NCI-H2081 treated with DMSO at 0.1 percent for 48 hours (cell line): ENCODE results near the gene WDR45B.
"Not testable (repeated sequence)": the region's sequence is repeated elsewhere in the genome, so short reads cannot be mapped to it uniquely, and the experiment has no call there.

Experiments used
- DNase-seq: peaks from one replicate; lab custom pipeline; 2025; lab: John Stamatoyannopoulos, UW

The WDR45B gene

GRCh38 chr17:82582709-82583108, 65.5 kb downstream of the WDR45B start:
- DNase-seq, result no peak

DNA sequence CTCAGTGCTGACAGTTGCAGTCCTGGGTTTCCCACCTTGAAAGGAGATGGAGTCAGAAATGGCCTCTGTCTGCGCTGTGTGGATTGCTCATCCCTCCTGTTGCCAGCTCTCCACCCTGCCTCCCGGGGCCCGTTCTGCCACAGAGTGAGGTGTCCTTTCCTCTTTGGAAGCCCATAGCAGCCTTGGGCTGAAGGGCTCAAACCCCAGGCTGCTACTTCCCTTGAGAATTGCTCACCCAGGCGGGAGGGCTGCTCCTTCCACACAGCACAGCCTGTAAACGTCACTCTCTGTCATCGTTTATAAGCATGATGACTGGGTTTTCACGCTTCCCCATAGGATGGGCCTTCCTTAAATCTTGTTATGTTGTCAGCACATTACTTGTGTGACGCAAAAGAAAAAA, 66.0 kb downstream of the WDR45B start:
- no peak for DNase-seq

- not testable (repeated sequence) for DNase-seq
These were observed 68.3 kb downstream of the WDR45B start for GRCh38 chr17:82579969-82580368.

DNA sequence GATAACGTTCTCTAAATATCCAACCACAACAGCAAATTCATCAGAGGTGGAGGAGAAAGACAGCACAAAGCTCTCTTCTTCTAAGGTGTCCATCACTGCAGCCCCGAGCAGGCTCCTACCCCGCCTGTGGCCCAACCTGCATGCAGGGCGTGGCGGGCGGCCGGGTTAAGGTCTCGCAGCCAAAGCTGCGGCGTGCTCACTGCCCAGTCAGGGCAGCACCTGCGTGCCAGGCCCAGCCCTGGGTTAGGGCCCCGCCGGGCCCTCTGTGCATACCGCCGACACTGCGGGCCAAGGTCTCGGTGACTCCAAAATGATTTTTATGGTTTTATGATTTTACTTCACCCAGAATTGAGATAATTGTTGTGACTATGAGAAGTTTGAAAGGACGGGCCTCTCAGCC, 70.9 kb downstream of the WDR45B start:
- DNase-seq, result no peak

DNA sequence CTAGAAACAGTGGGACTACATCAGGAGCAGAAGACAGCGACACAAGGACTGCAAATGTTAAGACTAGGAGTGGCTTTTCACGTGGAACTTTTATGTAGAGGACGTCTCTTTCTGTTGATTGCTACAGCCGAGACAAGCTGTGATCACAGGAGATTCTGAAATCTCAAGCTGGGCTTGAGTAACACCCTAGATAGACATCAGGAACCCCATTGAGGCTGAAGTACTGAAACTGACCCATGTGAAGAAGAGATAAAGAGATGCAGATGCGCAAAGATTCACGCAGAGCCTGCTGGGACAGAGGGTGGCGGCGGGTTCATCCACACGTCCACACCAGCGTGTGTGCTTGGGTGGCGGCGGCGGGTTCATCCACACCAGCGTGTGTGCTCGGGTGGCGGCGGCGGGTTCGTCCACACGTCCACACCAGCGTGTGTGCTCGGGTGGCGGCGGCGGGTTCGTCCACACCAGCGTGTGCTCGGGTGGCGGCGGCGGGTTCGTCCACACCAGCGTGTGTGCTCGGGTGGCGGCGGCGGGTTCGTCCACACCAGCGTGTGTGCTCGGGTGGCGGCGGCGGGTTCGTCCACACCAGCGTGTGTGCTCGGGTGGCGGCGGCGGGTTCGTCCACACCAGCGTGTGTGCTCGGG, 72.5 kb downstream of the WDR45B start:
- not testable (repeated sequence) for DNase-seq

GRCh38 chr17:82574041-82574440, 74.2 kb downstream of the WDR45B start:
- no peak for DNase-seq

DNA sequence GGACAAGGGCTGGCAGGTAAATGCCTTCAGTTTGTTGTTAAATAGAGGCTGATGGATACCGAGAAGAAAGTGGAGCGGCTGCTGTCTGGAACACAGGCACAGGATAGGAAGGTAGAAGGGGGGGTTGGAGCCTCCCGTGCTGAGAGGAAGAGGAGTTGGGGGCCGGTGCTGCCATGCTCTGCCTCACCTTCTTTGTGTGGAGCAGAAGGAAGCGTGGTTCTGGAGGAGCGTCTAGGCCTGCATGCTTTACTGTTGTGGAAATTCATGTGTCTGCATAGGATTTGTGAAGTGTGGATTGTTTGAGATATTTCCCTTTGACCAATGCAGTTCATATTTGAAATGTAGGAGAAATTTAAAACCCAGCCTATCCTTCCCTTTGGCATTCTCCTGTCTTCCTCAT, 76.4 kb downstream of the WDR45B start:
- no peak for DNase-seq

GRCh38 chr17:82570277-82570676, 78.0 kb downstream of the WDR45B start:
- no peak for DNase-seq

- no peak for DNase-seq
These were observed 78.6 kb downstream of the WDR45B start for GRCh38 chr17:82569621-82570020.

DNA sequence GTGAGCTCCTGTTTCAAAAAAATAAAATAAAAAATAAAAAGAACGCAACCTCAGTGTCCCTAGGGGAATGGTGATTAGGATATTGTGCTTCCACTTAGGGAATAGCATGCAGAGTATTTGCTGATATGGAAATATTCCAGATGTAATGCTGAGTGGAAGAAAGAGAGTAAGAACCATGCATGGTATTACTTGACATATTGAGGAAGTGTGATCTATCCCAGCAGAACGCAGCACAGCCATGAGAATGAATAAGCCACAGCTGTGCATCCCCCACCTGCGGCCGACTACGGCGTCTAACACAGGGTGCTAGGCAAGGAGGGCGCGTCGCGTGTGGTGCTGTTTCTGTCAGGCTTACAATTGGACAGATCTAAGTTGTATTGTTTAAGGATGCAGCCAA, 79.2 kb downstream of the WDR45B start:
- no peak for DNase-seq

DNA sequence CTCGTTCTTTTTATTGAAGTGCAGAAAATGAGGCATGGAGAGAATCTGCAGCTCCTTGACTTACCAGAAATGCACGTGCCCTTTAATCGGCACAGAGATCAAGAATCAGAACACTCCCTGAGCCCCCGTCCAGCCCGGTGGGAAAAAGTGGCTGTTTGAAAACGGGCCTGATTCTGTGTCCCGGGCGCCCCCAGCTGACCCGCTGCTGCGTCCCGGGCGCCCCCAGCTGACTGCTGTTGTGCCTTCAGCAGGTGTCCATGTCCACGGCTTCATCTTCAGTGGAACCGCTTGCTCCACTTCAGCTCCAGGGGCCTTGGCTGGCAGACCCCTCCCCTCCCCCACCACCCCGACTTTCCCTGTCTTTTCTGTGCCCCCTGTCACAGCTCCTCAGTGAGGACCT, 81.0 kb downstream of the WDR45B start:
- DNase-seq, result no peak

- DNase-seq, result no peak
These were observed 81.9 kb downstream of the WDR45B start for GRCh38 chr17:82566129-82566960.

DNA sequence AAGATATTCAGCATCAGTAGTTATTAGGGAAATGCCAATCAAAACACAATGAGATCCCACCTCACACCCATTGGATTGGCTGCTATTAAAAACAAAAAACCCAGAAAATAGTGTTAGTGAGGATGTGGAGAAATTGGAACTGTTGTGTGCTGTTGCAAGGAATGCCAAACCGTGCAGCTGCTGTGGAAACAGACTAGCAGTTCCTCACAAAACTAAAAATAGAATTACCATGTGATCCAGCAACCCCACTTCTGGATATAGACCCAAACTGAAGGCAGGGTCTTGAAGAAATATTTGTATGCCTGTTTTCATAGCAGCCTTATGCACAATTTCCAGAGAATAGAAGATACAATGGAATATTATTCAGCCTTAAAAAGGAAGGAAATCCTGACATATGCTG, 82.7 kb downstream of the WDR45B start:
- DNase-seq, result no peak
